HG03432 (cell line): ENCODE data around the gene CNTN2.

Source experiments
- ATAC-seq: cut with Tn5 transposase; IDR thresholded peaks from one replicate; pipeline ENCODE4 v1.9.1; 2021; ENCODE audit warnings: mild to moderate bottlenecking, moderate library complexity; ENCODE audit not compliant: unreplicated experiment

Gene CNTN2

GRCh38 chr1:205017766-205018165 is 25.2 kb upstream of the CNTN2 start:
- ATAC-seq, result no peak

GRCh38 chr1:205018381-205018780 is 24.6 kb upstream of the CNTN2 start:
- ATAC-seq, result no peak

- ATAC-seq, result no peak
Observed at GRCh38 chr1:205020466-205020865, 22.5 kb upstream of the CNTN2 start.

GRCh38 chr1:205024679-205025078 is 18.3 kb upstream of the CNTN2 start:
- ATAC-seq, result no peak

GRCh38 chr1:205025239-205025638 is 17.8 kb upstream of the CNTN2 start:
- ATAC-seq, result no peak

GRCh38 chr1:205026181-205026580 is 16.8 kb upstream of the CNTN2 start:
- no peak for ATAC-seq

GRCh38 chr1:205028390-205028789 is 14.6 kb upstream of the CNTN2 start:
- no peak for ATAC-seq

- ATAC-seq, result no peak
Observed at GRCh38 chr1:205028924-205029323, 14.1 kb upstream of the CNTN2 start.

- no peak for ATAC-seq
Observed at GRCh38 chr1:205030241-205030640, 12.8 kb upstream of the CNTN2 start.

GRCh38 chr1:205030896-205031295 is 12.1 kb upstream of the CNTN2 start:
- no peak for ATAC-seq

- no peak for ATAC-seq
Observed at GRCh38 chr1:205032508-205032907, 10.5 kb upstream of the CNTN2 start.

GRCh38 chr1:205037539-205037938 is 5.5 kb upstream of the CNTN2 start:
- ATAC-seq, result no peak

GRCh38 chr1:205038132-205038786 is 4.8 kb upstream of the CNTN2 start:
- ATAC-seq, result no peak

GRCh38 chr1:205041001-205041715 is 1.9 kb upstream of the CNTN2 start:
- no peak for ATAC-seq

- no peak for ATAC-seq
Observed at GRCh38 chr1:205041998-205042910, 758 bp upstream of the CNTN2 start.

- ATAC-seq, result no peak
Observed at GRCh38 chr1:205043866-205044265, 854 bp downstream of the CNTN2 start.

GRCh38 chr1:205044741-205045140 is 1.7 kb downstream of the CNTN2 start:
- no peak for ATAC-seq

GRCh38 chr1:205045146-205045545 is 2.1 kb downstream of the CNTN2 start:
- ATAC-seq, result no peak

- no peak for ATAC-seq
Observed at GRCh38 chr1:205046870-205047269, 3.9 kb downstream of the CNTN2 start.

GRCh38 chr1:205047764-205048231 is 4.8 kb downstream of the CNTN2 start:
- no peak for ATAC-seq

- ATAC-seq, result no peak
Observed at GRCh38 chr1:205048382-205048781, 5.4 kb downstream of the CNTN2 start.
